GM12801 (cell line): Measurements from ENCODE around the gene NEDD4L.

ENCODE experiments used
- TF ChIP-seq, protein P1 (sequence below): IDR thresholded peaks from one replicate; pipeline ENCODE4 v1.5.1; 2011; ENCODE audit warnings: control low read depth; ENCODE audit not compliant: insufficient read length; ENCODE audit errors: extremely low read depth

NEDD4L gene

DNA sequence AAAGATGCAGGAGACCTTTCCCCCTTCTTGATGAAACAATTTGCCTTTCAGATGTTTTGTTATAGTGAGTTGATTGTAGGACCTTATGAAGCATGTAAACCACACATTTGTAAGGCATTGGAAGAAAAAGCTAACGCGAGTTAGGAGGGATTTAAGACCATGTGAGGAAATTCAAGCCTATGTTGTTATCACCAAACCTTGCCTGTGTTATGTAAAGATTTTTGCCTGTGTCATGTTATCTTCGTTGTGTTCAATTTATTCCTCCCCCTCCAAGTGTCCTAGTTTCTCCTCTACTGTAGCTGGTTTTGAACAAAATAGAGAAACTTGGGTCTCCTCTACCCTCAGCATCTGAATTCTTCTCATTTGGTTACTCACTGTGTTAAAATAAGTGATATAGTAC, 173.0 kb downstream of the NEDD4L start:
- TF ChIP-seq, protein P1, sequence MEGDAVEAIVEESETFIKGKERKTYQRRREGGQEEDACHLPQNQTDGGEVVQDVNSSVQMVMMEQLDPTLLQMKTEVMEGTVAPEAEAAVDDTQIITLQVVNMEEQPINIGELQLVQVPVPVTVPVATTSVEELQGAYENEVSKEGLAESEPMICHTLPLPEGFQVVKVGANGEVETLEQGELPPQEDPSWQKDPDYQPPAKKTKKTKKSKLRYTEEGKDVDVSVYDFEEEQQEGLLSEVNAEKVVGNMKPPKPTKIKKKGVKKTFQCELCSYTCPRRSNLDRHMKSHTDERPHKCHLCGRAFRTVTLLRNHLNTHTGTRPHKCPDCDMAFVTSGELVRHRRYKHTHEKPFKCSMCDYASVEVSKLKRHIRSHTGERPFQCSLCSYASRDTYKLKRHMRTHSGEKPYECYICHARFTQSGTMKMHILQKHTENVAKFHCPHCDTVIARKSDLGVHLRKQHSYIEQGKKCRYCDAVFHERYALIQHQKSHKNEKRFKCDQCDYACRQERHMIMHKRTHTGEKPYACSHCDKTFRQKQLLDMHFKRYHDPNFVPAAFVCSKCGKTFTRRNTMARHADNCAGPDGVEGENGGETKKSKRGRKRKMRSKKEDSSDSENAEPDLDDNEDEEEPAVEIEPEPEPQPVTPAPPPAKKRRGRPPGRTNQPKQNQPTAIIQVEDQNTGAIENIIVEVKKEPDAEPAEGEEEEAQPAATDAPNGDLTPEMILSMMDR = no peak

DNA sequence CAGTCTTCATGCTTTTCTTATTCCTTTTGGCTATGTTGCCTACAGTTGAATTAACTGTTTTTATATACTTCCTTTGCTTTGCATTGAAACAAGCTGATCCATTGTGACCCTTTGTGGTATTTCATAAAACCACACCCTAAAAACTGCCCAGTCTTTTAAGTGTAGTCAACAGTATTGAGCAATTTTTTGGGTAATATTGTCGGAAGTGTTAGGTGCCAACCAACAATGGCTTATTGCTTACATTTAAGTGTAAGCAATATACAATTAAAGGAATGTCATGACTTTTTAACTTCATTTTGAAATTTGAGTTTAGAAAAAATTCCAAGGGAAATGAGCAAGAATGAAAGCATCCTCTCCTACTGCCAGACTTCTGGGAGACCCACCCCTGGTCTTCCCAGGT, 174.1 kb downstream of the NEDD4L start:
- TF ChIP-seq, protein P1 = no peak

DNA sequence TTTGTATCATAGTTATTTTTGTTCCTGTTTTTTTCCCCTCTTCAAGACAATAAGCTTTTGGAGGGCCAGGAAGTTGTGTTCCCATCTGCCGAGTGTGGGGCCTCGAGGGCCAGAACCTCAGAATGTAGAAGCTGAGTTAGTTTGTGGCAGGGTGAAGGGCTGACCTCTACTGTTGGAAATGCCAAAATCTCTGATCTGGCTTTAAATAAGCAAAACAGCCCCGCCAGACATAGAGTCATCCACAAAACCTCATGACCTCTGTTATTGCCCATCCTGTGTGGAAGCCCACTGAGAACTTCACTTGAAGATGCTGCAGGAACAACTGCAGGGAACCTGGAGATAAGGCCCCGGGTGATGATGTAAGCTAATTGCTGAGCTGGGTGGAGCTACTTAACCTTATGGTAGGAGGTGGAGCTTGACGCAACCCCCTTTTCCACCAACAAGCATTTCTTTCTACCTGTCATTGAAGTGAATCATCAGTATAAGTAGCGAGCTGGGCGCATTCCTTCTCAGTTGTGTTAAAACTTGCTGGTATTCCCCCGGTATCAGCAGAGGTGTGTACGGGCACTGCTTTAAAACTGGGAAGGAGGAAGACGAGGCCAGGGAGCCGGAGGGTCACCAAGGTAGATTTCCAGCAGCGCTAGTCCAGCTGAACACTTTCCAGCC, 177.2 kb downstream of the NEDD4L start:
- TF ChIP-seq, protein P1 = no peak

DNA sequence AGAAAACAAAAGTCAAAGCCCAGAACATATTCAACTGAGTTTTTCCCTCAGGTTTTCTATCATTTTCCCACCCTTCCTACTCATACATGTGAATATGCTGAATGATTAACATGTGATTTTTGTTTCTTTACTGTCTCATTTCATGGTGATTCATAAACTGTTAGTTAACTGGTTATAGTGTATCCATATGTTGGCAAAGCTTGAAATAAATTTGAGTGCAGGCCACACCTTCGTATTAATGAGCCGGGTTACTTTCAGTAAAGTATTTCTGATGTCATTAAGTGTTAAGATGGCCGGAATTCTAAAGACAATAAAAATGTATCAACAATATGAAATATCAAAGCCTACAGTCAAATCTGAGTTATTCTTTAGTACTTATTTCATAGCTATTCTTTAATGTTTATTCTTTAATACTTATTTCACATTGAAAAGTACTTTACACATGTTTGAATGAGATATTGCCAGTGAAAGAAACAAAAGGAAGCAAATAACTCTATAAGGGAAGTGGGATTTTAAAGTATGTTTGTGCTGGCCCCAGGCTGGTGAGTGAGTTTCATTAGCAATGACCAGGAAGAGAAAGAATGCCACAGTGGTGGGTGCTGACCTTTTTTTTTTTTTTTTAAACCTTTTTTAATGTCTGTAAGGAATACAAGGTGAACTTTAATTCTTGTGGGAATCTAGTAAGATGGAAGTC, 178.6 kb downstream of the NEDD4L start:
- TF ChIP-seq, protein P1 = no peak

DNA sequence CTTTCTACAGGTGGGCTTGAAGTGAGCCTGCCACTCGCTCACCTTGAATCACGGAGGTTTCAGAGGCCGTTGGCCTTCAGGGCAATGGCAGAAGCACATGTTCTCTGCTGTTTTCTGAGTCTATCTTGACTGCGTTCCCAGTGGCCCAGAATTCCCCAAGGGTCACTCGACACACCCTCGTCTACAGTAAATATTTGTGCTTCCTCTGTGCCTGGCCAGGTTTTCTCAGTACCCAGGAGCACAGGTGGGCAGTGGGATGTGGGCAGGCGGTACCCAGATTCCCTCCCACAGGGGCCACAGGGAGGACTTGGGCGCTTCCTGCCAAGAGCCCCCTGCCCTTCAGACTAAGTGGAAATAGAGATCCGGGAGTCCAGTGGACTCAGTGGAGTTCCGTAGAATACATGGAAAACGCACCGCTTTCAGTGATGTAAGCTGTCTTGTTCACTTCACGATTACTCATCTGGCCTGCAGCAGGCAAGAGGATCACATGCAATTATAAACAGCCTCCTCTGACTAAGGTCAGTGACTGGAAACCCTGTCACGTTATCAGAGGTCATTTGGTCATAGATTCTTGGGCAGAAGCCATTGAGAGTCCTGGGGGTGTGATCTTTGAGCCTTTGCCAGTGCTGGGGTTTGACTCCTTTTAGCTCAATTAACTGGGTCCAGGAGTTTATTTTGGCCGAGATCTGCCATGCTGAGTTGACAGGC, 179.8 kb downstream of the NEDD4L start:
- TF ChIP-seq, protein P1 = no peak

DNA sequence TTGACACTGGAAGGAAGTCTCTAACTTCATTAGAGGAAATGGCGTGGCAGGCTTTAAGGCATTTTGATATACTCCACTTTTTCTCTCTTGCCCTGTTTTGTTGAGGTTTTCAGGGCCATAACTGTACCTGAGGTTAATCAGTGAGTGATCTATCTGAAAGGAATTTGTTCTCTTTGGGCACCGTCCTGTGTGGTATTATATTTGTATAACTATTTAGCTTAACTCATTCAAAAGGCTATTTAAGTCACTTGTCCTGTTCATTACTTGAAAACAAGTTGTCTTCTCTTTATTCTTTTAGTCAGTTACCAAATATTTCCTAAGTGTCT, 180.4 kb downstream of the NEDD4L start:
- TF ChIP-seq, protein P1 = no peak

DNA sequence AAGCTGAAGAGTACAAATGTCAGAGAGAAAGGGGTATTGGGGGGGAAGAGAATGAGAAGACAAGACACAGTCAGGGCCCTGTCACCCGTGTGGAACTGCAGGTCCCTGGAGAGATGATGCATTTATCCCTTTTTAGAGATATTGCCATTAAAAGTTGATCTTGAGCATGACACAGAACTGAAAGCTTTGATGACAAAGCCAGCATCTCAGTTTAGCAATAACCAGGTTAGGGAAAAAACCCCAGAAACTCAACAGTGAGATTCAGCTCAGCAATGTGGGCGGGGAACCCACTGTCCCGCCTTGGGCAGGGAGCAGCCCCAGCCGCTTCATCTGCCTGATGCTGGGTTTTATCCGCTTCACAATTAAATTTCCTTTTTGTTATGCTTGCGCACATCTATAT, 181.1 kb downstream of the NEDD4L start:
- TF ChIP-seq, protein P1 = no peak
